Sigmoid colon (tissue), 7 donors: ENCODE measurements around the gene RNF144B. TPM values are rescaled to one million over a fixed set of nuclear protein-coding genes. Genes with fewer than 3 reads are reported as not detected.

ENCODE experiments used
- DNase-seq: peaks from one replicate; pipeline ENCODE4 v3.0.0-alpha.2; 2019
- H3K27ac ChIP-seq, 4 donors: fragments of 200-600 bp; sonication (generic); one replicate each; pipeline ENCODE4 v1.5.1; 2016 to 2019; ENCODE audit warnings: mild to moderate bottlenecking in 1 of 4
- H3K27me3 ChIP-seq, 3 donors: fragments of 200-600 bp; sonication (generic); one replicate each; pipeline ENCODE4 v1.5.1; 2019; ENCODE audit warnings: mild to moderate bottlenecking in 1 of 3
- H3K36me3 ChIP-seq, 4 donors: fragments of 200-600 bp; sonication (generic); one replicate each; pipeline ENCODE4 v1.5.1; 2016 to 2019
- H3K4me1 ChIP-seq, 4 donors: fragments of 200-600 bp; sonication (generic); one replicate each; pipeline ENCODE4 v1.5.1; 2017 to 2019
- H3K4me3 ChIP-seq, 4 donors: fragments of 200-600 bp; sonication (generic); one replicate each; pipeline ENCODE4 v1.5.1; 2017 to 2019; ENCODE audit warnings: mild to moderate bottlenecking in 2 of 4, moderate library complexity in 1 of 4
- H3K9me3 ChIP-seq, 4 donors: fragments of 200-600 bp in 3 of 4; sonication (generic) in 3 of 4; one replicate each; pipeline versions ENCODE4 v1.5.1 to v1.6.1; 2013 to 2019
- EP300 ChIP-seq, 4 donors: sonication (generic); formaldehyde crosslinking; IDR thresholded peaks; one replicate each; pipeline ENCODE4 v1.6.1; 2017; ENCODE audit warnings: antibody characterized with exemption in 4 of 4
- POLR2A ChIP-seq, 2 donors: fragments of 450-650 bp; IDR thresholded peaks; one replicate each; pipeline ENCODE4 v1.6.1; 2016; ENCODE audit warnings: antibody characterized with exemption in 2 of 2, mild to moderate bottlenecking in 2 of 2, moderate library complexity in 2 of 2
- POLR2AphosphoS5 ChIP-seq, 4 donors: sonication (generic); formaldehyde crosslinking; IDR thresholded peaks; one replicate each; pipeline ENCODE4 v1.6.1; 2017; ENCODE audit warnings: antibody characterized with exemption in 4 of 4
- WGBS, 2 donors: extraction: QIAGEN DNeasy Blood & Tissue Kit; methylation state at CpG; one replicate each; pipeline ENCODE4 v1.1.7; 2013; 5-methylcytosine and 5-hydroxymethylcytosine counted together
- intact Hi-C: fragments of 100-400 bp; cut with DNase I; formaldehyde crosslinking; loops from one replicate; pipeline ENCODE4 v1.15.1; 2023
- polyA plus RNA-seq, 3 donors: library from polyadenylated mRNA; stranded (reverse); fragments of 200-250 nt; gene quantifications; one replicate each; pipeline ENCODE4 v1.2.3, GENCODE V29; 2013
- total RNA-seq, 4 donors: library from RNA; depleted of rRNA; stranded (reverse); fragments of >200 nt; gene quantifications; one replicate each; pipeline ENCODE4 v1.1.0, GENCODE V29; 2016
- TF ChIP-seq, protein P1 (sequence below), 4 experiments: fragments of 450-650 bp in 3 of 4; fragments of 200-600 bp in 1 of 4; IDR thresholded peaks; one replicate each; pipeline ENCODE4 v1.5.1; 2016 to 2019; ENCODE audit warnings: antibody characterized with exemption in 4 of 4, mild to moderate bottlenecking in 3 of 4, moderate library complexity in 2 of 4
- donor health status: healthy with polysubstance abuse.
- donor health status: Bipolar disorder and iron deficiency.
- donor health status: healthy.

RNF144B gene
- total and polyA plus RNA-seq, 7 donors = 1.2 to 14.8 (median 4.6) TPM

DNA sequence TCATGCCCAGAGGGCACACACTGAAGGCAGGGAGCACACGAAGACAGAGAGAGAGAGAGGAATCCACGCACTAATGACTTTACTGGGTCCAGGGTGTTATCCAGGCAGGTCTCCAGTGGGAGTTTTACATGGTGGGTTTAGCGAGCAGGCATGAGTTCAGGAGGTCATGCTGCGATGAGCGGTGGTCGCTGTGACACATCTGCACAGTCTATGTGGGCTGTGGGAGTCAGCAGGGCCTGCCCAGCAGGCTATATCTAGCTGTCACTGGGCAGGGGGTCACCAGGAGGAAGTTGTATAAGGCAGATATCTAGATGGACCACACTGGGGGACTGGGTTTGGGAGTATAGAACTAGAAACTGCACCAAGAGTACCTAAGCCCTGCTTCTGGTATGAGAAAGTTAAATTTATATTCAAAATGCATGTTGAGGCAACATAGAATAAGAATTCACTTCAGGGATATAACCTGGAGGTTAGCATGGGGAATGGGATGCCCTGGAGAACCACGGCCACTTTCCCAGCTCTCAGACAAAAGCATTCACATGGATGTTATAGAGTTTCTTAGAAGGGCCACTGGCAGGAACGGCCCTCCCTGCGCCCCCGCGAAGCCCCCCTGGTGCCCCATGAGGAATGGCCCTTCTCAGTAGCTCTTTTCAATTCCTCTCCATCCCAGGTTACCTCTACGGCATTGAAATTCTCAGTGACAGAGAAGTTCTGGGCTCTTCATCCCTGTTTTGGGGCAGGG lies 113.9 kb downstream of the RNF144B start:
- peaks cover 0 to 4% (median 0%) of the 10 kb centered on the region in 4 donors for H3K4me1 ChIP-seq
- no peaks in the 10 kb centered on the region for H3K27me3 ChIP-seq
- peak overlapping the region in 2 of 4 donors; percentile 25 to 40 for H3K27ac ChIP-seq
- H3K4me3 ChIP-seq = no peak overlapping the region
- DNase-seq = no peak
- no peaks in the 10 kb centered on the region for H3K36me3 ChIP-seq
- 92 to 94% methylated on average over 12 of the region's 12 CpGs for WGBS, 2 donors
- no peaks in the 10 kb centered on the region for H3K9me3 ChIP-seq
- no peak for TF ChIP-seq POLR2A (IDR thresholded peaks at IDR 0.05)
- TF ChIP-seq EP300 (IDR thresholded peaks at IDR 0.05) = no peak
- TF ChIP-seq, protein P1, sequence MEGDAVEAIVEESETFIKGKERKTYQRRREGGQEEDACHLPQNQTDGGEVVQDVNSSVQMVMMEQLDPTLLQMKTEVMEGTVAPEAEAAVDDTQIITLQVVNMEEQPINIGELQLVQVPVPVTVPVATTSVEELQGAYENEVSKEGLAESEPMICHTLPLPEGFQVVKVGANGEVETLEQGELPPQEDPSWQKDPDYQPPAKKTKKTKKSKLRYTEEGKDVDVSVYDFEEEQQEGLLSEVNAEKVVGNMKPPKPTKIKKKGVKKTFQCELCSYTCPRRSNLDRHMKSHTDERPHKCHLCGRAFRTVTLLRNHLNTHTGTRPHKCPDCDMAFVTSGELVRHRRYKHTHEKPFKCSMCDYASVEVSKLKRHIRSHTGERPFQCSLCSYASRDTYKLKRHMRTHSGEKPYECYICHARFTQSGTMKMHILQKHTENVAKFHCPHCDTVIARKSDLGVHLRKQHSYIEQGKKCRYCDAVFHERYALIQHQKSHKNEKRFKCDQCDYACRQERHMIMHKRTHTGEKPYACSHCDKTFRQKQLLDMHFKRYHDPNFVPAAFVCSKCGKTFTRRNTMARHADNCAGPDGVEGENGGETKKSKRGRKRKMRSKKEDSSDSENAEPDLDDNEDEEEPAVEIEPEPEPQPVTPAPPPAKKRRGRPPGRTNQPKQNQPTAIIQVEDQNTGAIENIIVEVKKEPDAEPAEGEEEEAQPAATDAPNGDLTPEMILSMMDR (IDR thresholded peaks at IDR 0.05) = no peak
- no peak for TF ChIP-seq POLR2AphosphoS5 (IDR thresholded peaks at IDR 0.05)
- intact Hi-C loops = no loop called here

DNA sequence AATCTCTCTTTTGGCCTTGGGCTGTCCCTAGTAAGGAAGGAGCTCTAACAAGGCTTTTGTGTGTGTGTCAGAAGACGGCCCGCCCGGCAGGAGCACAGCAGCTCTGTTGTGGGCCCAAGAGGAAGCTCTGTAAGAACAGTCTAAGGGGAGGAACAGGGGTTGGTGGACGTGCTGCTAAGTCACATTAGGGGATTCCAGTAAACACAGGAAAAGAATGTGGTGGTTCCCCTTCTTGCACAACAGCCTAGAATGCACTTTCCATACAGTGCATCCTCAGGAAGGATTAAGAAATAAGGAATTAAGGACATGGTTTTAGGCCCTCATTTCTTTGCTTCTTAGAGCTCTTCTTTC lies 114.5 kb downstream of the RNF144B start:
- H3K27me3 ChIP-seq = no peaks in the 10 kb centered on the region
- peaks cover 0 to 4% (median 0%) of the 10 kb centered on the region in 4 donors for H3K4me1 ChIP-seq
- 45 to 77% methylated on average over 4 of the region's 4 CpGs for WGBS, 2 donors
- H3K9me3 ChIP-seq = no peaks in the 10 kb centered on the region
- H3K36me3 ChIP-seq = no peaks in the 10 kb centered on the region
- intact Hi-C loops = no loop called here
- peak; percentile 71 for DNase-seq
- TF ChIP-seq EP300 (IDR thresholded peaks at IDR 0.05) = peak in 2 of 4 donors; percentile 32 to 42
- no peak for TF ChIP-seq POLR2A (IDR thresholded peaks at IDR 0.05)
- peak in 2 of 4 donors; percentile 37 to 50 for TF ChIP-seq POLR2AphosphoS5 (IDR thresholded peaks at IDR 0.05)
- TF ChIP-seq, protein P1 (IDR thresholded peaks at IDR 0.05) = no peak
- peak overlapping the region in 2 of 4 donors; percentile 25 to 40 for H3K27ac ChIP-seq
- H3K4me3 ChIP-seq = no peak overlapping the region

DNA sequence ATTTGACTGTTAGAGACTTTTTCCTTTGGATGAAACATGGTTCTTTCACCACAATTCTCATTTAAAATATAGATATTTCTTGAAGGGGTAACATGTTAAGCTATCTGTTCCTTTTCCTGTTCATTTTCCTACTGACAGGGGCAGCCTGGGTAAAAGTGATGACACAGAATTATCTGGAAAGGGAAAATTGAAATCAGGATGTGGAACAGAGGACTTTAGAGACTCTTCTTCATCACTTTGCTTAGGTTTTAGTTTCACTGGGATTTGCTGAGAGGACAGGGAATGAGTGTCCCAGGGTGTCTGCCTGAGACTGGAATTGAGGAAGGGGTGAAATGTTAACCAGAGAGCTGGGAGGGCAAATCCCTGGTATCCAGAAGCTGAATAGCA lies 116.0 kb downstream of the RNF144B start:
- TF ChIP-seq POLR2A (IDR thresholded peaks at IDR 0.05) = no peak
- H3K27ac ChIP-seq = peak overlapping the region in 2 of 4 donors; percentile 15 to 21
- H3K27me3 ChIP-seq = no peaks in the 10 kb centered on the region
- no peak for DNase-seq
- intact Hi-C loops = no loop called here
- no peaks in the 10 kb centered on the region for H3K9me3 ChIP-seq
- no peaks in the 10 kb centered on the region for H3K36me3 ChIP-seq
- H3K4me1 ChIP-seq = peaks cover 0 to 4% (median 0%) of the 10 kb centered on the region in 4 donors
- no peak overlapping the region for H3K4me3 ChIP-seq

DNA sequence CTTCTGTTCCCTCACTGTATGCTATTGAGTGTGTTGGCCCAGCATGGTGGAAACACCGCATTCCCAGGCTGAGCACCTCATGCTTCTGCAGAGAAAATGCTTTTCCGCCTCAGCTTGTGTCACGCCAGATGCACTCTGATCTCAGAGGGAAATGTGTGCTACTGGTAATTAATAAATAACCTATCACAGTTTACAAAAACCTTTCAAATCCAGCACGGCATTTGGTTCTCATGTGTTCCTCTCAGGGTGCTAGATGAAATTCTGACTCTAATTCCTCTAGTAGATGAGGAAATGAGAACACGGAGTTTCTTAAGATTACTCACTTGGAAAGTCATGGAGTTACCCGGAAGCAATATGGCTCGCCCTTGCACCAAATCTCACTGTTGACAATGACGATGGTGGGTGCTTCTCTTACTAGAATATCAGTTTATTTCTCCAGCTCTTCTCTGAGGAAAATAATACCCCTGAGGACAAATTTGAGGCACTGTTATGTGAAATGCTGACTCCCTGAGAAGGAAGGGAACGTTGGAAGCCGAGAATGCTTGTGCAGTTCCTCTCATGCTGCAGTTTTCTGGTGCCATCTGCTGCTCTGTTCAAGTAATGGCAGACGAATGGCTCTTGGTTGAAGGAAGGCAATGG lies 116.6 kb downstream of the RNF144B start:
- Histone ChIP-seq H3K4me1 (peaks cover 0 to 4% (median 0%) of the 10 kb centered on the region in 4 donors), H3K36me3 (no peaks in the 10 kb centered on the region), H3K9me3 (no peaks in the 10 kb centered on the region), H3K4me3 (peak overlapping the region in 3 of 4 donors; percentile 27 to 33 (median 28)), H3K27ac (peak overlapping the region in 2 of 4 donors; percentile 15 to 21), H3K27me3 (no peaks in the 10 kb centered on the region)
- WGBS, 2 donors = 23 to 41% methylated on average over 11 of the region's 11 CpGs
- intact Hi-C loops = loop anchor here (1.0 kb wide), 1 partner anchor 179 kb away; no protein-coding TSS in a partner anchor
- TF ChIP-seq EP300 (IDR thresholded peaks at IDR 0.05) = no peak
- TF ChIP-seq POLR2A (IDR thresholded peaks at IDR 0.05) = no peak
- TF ChIP-seq, protein P1 (IDR thresholded peaks at IDR 0.05) = peak; percentile 74 to 90 (median 82)
- peak; percentile 78 for DNase-seq

DNA sequence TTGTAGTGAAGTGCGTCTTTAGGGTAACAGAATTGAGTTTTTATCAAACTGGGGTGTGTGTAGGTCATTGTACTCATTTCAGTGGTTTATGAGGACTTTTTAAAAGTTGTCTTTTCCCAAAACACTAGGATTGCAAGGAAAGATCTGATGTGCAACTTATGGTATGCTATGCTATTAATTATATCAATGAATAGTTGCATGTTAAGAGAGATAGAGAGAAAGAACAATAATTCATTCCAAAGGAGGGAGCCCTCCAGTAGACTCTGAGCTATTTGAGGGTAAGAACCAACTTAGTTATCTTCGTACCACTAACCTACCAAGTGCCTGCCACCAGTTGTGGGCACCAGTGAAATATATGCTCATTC lies 117.1 kb downstream of the RNF144B start:
- Histone ChIP-seq H3K4me3 (peak overlapping the region in 1 of 4 donors; percentile 33), H3K9me3 (no peaks in the 10 kb centered on the region), H3K27me3 (no peaks in the 10 kb centered on the region), H3K4me1 (peaks cover 0 to 4% (median 0%) of the 10 kb centered on the region in 4 donors), H3K36me3 (no peaks in the 10 kb centered on the region), H3K27ac (no peak overlapping the region)
- intact Hi-C loops = loop anchor here (1.0 kb wide), 1 partner anchor 180 kb away; no protein-coding TSS in a partner anchor
- DNase-seq = no peak
- TF ChIP-seq POLR2A (IDR thresholded peaks at IDR 0.05) (no peak), POLR2AphosphoS5 (IDR thresholded peaks at IDR 0.05) (no peak), EP300 (IDR thresholded peaks at IDR 0.05) (no peak)
- TF ChIP-seq, protein P1 (IDR thresholded peaks at IDR 0.05) = no peak
- WGBS, 2 donors = 30 to 52% methylated on average over 2 of the region's 2 CpGs
